T-helper 1 cell treated with Interleukin-12 subunit alpha and Interleukin-12 subunit beta and Interleukin-4 antibody, amounts not matched to agents 30 ng/mL and 1 ng/mL, for 36 hours (primary cell): ENCODE measurements around the gene UNC5B. TPM values are rescaled to one million over a fixed set of nuclear protein-coding genes. Genes with fewer than 3 reads are reported as not detected.

Source experiments
- intact Hi-C: fragments of 100-400 bp; cut with micrococcal nuclease; formaldehyde crosslinking; loops from one replicate; pipeline ENCODE4 v1.15.1; 2024
- total RNA-seq: library from RNA; stranded (reverse); gene quantifications from 2 replicates; pipeline ENCODE4 v1.2.3, GENCODE V29; 2022

The UNC5B gene
- total RNA-seq, 1 donor from 2014 or later = not detected

DNA sequence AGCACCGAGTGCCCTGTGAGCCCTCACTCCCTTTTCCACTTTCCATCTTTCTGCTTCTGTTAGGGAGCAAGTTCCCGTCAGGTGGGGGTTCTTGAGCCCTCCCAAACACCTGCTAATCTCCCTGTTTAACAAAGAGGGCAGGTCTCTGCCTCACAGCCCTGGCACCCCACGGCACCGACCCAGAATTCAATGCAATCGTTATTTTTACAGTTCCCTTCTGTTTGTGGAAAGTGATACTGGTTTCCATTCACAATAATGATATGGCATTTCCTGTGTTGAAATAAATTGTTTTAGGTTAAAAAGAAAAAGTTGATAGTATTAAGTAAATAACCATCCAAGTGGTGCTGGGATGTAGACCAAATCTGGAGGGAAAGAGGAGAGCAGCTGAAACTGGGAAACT, 67.8 kb downstream of the UNC5B start:
- intact Hi-C loops = no loop called here

DNA sequence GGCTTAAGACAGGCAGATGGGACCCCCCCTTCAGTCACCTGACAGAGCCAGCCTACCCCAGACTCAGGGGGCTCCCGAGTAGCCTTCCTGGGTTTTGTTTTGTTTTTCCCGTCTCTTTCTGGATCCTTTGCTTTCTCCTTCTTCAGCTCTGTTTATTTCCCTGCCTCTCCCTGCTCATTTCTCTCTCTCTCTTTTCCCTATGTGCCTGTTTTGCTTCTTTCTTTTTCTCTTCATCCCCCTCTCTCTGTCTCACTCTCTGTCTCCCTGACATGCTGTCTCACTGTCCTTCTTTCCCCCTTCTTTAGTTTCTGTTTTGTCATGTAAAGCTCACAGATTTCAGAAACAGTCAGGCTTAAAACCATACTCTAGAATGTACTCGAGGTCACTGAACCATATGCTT, 68.5 kb downstream of the UNC5B start:
- intact Hi-C loops = no loop called here

DNA sequence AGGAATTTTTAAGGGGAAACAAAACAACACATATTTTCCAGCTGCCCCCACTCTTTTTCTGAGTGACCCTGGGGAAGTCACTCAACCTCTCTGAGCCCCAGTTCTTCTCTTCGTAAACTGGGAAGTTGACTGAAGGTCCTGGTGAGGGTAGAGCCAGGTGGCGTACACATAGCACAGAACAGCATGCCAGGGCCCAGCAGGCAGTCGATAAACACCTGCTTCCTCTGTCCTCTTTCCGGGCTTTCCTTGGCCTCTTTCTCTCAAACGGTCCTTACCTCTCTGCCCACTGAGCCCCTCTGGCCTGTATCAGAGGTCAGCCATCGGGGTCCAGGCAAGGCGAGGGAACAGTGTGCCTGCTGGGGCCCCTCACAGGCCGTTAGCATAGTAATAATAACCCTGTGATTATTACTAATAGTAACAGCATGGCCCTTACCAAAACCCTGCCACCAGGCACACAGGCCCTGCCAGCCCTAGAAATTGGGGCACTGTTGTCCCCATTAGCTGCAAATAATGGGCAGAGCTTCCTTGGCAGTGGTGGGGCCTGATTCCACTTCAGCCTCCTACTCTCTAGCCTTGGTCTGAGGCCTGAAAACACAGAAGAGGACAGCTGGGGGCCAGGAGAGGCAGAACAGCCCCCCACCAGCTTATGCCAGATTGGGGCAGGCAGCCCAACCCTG, 69.4 kb downstream of the UNC5B start:
- intact Hi-C loops = no loop called here

DNA sequence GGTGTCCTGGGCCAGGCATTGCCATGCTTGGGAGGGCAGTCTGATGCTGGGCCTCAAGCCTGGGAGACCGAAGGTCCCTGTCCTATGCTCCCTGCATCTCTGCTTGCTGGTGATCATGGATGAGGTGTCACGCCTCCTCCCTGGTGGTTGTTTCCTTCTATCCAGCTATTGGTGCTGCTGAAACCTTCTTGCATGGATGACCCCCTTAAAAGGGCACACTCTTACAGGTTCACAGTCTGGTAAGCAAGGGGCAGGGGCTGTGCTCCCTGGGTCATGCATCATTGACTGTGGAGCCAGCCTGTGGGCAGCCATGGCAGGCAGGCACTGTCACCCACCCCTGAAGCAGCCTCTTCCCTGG, 69.9 kb downstream of the UNC5B start:
- intact Hi-C loops = no loop called here

DNA sequence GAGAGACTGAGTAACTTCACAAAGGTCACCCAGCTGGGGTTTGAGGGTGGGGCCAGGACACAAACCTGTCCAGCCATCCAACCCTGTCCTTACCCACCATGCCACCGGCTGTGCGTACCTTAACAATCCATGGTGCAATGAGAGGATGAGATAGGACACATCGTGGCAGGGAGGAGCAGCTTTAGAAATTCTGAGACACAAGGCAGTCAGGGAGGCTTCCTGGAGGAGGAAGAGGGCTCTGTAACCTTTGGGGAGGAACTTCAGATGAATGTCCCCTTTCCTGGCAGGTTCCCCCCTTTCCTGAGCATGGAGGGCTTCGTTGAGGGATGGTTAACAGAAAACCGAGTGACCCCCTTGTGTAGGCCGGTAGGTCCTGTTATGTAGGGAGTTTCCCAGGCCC, 71.0 kb downstream of the UNC5B start:
- intact Hi-C loops = no loop called here

DNA sequence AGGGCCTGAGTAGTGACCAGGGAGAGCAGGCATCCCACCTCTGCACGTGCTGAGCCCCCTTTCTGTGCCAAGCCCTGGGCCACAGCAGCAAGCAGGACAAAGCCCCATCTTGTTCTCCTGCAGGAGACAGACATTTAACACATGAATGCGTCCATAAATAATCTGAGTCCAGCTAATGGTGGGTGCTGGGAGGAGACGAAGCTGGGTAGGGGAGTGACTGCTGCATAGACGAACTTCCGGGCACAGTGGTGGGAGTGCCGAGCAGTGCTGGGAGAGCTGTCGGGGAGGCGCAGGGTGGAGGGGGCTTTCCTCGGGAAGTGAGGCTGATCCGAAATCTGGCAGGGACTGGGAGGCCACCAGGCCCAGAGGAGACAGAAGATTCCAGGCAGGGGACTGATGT, 71.5 kb downstream of the UNC5B start:
- intact Hi-C loops = no loop called here

DNA sequence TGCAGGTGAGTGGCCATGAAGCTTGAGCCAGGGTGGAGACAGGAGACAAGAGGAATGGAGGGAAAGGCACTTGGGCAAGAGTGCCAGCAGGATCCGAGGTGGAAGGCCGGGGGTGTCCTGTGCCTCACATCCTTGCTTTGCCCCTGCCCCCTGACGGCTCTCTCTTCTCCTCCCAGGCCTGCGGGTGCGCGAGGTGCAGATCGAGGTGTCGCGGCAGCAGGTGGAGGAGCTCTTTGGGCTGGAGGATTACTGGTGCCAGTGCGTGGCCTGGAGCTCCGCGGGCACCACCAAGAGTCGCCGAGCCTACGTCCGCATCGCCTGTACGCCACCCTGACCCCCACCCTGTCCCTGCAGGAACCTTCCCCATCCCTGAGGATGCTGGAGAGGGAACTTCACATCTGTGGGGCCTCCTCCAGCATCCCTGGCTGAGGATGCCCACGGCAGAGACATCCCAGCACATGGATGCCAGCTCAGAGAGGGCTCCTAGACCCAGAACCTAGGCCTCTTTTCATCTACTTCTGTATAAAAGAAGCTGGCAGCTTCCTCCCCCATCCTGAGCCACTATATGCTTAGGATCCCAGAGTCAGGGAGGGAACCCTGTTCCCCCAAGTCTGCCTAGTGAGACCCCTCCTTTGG, 72.3 kb downstream of the UNC5B start:
- intact Hi-C loops = loop anchor here (1.0 kb wide), 1 partner anchor 359 kb away; no protein-coding TSS in a partner anchor

DNA sequence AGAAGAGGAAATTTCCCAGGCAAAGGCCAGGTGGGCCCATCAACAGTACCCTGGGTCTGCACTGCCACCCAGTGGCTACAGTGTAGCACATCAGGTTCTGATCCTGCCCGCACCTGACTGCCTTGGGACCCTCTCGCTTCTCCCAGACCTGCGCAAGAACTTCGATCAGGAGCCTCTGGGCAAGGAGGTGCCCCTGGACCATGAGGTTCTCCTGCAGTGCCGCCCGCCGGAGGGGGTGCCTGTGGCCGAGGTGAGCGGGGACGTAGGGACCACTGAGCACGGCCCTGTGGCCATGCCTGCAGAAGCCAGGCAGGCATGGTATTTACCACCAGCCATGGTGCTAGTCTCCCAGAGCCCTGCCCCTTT, 72.8 kb downstream of the UNC5B start:
- intact Hi-C loops = loop anchor here (1.0 kb wide), 1 partner anchor 360 kb away; no protein-coding TSS in a partner anchor

DNA sequence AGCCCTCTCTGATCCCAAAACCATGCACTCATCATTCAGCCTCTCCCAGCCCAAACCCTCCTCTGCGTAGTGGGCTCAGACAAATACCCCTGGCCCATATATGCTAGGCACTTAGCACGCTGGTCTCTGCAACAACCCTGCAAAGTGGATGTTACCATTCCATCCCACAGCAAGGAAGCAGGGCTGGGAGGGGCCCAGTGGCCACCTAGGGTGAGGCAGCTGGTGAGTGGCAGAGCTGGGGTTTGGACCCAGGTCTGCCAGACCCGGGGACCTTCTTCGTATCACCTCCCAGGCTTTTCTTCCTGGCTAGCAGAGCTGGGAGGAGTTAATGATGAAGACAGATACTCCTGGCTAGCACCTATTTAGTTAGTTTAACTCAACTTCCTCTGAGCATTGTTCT, 73.6 kb downstream of the UNC5B start:
- intact Hi-C loops = loop anchor here (1.0 kb wide), 1 partner anchor 361 kb away; no protein-coding TSS in a partner anchor

DNA sequence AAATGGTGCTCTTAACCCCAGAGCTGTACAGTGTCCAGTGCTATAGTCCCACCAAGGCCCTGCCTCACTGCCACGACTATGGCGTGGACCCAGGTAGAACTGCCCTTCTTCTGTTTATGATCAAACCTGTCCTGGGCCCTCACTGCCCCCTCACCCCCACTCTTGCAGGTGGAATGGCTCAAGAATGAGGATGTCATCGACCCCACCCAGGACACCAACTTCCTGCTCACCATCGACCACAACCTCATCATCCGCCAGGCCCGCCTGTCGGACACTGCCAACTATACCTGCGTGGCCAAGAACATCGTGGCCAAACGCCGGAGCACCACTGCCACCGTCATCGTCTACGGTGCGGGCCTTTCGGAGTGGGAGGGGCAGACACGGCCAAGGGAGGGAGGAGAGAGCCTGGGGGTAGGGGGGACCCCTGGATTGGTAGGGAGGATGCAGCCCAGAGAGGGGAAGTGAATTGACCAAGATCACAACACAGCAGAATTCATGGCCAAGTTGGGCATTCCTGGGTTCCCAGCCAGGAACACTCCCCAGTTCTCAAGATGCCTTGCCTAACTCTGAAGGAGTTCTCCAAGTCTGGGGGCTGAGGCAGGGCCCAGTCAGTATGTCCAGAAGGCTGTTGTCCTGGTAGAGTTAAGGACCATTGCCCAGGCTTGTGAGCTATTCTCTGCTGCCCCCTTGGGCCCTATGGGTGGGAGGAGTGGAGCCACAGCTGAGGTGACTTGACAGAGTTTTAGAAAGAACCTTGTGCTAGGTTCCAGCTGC, 74.3 kb downstream of the UNC5B start:
- intact Hi-C loops = no loop called here

DNA sequence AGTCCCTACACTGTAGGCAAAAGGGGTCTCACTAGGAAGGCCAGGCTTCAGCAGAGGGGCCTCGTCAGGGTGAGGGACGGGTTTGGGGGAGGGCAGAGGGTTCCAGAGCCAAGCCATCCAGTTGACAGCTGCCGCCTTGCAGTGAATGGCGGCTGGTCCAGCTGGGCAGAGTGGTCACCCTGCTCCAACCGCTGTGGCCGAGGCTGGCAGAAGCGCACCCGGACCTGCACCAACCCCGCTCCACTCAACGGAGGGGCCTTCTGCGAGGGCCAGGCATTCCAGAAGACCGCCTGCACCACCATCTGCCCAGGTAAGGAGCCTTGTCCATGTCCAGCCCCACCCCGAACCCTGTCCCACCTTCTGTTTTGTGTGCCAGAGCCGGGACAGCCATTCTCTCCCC, 75.1 kb downstream of the UNC5B start:
- intact Hi-C loops = no loop called here

DNA sequence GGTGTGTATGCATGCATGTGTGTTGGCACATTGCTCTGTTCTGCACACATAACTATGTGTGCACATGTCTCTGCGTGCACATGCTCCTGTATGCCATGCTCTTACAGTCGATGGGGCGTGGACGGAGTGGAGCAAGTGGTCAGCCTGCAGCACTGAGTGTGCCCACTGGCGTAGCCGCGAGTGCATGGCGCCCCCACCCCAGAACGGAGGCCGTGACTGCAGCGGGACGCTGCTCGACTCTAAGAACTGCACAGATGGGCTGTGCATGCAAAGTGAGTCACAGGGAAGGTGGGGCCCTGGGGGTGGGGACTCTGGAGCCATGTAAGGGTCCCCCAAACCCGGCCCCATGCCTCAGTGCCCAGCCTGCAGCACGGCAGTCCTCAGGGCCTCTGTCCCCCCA, 76.1 kb downstream of the UNC5B start:
- intact Hi-C loops = no loop called here

DNA sequence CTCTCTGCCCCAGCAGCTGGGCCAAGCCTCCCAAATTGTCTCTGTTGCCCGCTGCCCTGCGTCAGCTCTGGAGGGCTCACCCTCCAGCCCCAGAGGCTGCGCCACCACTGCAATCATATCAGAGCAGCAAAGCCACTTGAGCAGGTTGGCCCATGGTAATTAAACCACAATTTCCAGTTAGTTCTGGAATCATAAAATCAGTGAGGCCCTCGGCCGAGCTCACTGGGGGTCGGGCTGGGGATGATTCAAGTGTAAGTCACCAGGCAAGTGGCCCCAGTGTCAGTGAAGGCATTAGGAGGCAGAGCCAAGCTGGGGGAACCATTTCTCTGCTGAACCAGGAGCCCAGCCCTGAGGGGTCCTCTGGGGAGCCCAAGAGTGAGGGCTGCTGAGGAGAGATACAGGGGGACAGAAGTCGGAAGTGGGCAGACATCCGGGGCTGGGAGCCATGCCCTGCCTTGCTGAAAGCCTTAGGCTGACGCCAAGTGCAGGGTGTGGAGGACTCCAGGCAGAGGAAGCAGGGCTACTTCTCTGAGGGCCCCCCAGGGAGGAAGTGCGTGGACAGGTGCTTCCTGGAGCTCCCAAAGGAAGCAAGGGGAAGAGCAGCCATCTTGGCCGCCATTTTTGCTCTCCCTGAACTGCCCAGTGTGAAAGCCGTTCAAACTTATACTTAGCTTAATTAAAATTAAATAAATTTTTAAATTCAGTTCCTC, 77.2 kb downstream of the UNC5B start:
- intact Hi-C loops = no loop called here

DNA sequence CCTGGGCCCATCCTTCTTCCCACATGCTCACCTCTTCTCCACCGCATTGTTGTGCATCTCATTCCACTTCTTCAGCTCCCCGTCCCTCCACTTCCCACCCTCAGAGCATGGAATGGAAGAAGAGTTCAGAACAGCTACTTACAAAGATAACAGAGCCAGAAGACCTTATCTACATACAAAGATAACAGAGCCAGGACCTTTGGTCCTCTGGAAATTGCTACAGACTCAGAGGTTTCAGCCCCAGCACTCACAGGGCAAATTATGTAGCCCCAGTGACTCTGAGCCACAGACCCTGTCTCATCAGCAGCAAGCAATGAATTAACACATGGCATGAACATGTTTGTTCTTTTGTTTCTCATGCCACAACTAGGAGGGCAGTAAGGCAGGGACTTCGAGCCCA, 78.0 kb downstream of the UNC5B start:
- intact Hi-C loops = no loop called here

DNA sequence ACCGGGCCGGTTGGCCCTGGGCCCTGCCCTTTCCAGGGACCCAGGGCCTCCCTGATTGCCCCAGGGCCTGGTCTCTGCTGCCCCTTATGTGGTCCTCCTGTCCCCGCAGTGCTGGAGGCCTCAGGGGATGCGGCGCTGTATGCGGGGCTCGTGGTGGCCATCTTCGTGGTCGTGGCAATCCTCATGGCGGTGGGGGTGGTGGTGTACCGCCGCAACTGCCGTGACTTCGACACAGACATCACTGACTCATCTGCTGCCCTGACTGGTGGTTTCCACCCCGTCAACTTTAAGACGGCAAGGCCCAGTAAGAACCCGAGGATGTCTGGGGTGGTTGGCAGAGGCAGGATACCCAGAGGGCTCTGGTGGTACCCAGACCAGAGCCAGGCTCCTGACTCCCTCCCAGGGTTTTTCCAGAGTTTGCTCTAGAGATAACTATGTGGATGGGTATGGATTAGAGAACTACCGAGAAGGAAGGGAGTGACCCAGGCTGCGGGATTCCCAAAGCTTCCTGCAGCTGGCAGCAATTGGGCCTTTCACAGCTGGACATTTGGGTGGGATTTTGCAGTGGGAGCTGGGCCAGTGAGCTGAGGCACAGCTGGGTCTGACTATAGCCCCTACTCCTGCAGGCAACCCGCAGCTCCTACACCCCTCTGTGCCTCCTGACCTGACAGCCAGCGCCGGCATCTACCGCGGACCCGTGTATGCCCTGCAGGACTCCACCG, 78.6 kb downstream of the UNC5B start:
- intact Hi-C loops = no loop called here

DNA sequence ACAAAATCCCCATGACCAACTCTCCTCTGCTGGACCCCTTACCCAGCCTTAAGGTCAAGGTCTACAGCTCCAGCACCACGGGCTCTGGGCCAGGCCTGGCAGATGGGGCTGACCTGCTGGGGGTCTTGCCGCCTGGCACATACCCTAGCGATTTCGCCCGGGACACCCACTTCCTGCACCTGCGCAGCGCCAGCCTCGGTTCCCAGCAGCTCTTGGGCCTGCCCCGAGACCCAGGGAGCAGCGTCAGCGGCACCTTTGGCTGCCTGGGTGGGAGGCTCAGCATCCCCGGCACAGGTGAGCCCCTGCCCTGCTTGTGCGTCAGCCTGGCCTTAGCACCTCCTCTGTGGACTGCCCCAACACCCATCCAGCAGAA, 79.1 kb downstream of the UNC5B start:
- intact Hi-C loops = no loop called here

DNA sequence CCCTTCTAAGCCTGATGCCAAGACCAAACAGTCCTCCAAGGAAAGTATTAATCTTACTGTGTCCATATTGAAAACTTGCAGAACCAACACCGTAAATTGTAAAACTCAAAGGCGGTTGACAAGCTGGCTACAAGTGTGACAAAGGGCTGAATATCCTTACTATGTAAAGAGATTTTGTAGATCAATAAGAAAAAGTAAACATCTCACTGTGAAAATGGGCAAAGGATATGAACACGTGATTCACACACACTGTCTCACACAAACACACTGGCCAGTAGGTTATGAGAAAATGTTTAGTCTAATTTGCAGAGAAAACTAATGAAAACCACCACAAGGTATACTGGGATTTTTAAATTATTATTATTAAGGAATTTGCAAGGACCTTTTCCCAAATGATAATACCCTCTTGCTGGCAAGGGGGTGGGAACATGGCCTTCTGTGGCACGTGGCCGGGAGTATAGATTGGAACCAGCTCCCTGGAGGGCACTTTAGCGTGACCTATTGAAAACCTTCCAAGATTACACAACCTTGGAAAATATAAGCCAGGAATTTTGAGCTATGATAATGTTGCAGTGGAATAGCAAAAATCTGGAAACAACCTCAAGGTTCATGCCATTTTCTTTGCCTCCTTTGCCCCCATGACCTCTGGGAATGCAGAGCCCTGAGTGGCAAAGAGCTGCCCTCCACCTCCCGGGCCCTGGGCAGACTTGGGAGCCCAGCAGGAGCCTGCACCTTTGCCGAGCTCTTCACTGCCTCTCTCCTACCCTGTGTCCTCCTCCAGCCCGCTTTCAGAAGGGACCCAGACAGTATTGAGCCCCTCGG, 80.5 kb downstream of the UNC5B start:
- intact Hi-C loops = no loop called here

DNA sequence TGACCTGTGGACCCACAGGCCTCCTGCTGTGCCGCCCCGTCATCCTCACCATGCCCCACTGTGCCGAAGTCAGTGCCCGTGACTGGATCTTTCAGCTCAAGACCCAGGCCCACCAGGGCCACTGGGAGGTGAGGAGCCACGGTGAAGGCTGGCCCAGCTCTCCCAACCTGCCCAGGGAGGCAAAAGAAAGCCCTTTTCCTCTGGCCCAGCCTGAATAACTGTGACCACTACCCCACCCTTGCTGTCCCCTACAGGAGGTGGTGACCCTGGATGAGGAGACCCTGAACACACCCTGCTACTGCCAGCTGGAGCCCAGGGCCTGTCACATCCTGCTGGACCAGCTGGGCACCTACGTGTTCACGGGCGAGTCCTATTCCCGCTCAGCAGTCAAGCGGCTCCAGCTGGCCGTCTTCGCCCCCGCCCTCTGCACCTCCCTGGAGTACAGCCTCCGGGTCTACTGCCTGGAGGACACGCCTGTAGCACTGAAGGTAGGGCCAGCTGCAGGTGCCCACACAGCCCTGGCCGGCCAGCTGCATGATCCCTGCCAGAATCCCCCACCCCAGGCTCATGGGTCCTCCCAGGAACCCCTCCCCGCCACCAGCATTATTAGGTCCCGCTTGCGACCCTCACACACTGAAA, 81.2 kb downstream of the UNC5B start:
- intact Hi-C loops = no loop called here

DNA sequence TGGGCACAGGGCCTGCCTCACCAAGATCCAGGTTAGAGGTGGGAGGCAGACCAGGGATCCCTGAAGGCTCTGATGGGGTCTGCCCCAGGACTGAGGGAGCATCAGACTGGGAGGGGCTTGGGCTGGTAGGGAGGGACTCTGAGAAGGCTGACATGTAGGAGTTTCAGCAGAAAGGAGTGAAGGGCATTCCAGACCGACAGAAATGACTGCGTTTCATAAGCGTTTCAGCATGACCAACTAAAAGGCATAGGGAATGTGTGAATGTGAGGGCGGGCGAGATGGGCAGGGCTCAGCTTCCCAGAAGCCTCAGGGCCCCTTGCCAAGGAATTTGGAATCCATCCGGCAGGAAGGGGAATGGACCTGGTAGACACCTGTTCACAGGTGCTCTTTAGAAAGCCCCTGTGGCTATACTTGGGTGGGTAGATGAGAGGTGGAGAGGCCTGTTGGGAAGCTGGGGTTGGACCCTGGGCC, 81.8 kb downstream of the UNC5B start:
- intact Hi-C loops = no loop called here

DNA sequence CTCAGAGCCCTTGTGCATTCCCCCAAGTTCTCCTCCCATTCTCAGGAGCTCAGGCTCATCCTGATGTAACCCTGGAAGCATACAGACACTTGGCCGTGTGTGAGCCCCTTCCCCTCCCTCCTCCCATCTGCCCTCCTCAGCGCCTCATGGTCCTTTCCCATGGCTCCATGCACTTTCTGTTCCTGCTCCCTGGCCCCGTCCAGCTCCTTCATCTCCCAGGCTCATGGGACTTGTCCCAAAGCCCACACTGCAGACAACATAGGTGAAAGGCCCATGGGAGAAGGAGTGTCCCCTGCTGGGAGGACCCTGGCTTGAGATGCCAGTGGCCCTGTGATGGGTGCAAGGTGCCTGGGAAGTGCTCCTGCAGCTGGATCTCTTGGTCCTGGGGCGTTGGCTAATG, 82.5 kb downstream of the UNC5B start:
- intact Hi-C loops = no loop called here
